ENCODE measurements around the gene TMEM82. TPM values are rescaled to one million over a fixed set of nuclear protein-coding genes. Genes with fewer than 3 reads are reported as not detected.

Gene TMEM82
- total RNA-seq, 1 experiment from 2014 or later = not detected

DNA sequence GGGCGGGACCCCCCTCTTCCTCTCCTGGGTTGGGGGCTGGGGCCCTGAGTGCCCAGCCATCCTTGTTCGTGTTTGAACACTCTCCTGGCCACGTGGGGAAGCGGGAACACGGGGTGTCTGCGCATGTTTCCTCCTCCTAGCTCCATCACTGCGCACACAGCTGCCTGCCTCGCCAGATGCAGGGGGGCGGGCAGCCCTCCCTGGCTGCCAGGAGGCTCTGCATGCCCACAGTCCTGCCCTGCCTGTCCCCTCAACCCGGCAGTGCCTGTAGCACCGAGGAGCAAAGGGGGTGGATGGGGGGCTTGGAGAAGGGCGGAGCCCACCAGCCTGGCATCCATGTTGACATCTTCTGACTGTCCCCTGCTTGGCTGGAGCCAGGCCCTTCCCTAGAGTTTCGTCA, 8.0 kb upstream of the TMEM82 start:
- Mint-ChIP-seq H3K27ac (ENCODE audit: low read depth, unreplicated experiment) (no peak overlapping the region), H3K9me3 (ENCODE audit: unreplicated experiment) (no peaks in the 10 kb centered on the region), H3K27me3 (ENCODE audit: insufficient read depth, unreplicated experiment) (no peaks in the 10 kb centered on the region), H3K4me1 (ENCODE audit: insufficient read depth, unreplicated experiment) (no peaks in the 10 kb centered on the region), H3K4me3 (ENCODE audit: unreplicated experiment) (no peak overlapping the region), H3K36me3 (ENCODE audit: insufficient read depth, unreplicated experiment) (peaks cover 26% of the 10 kb centered on the region)
- no TSS peak for BruUV-seq (replicated peaks)
- ChIA-PET CTCF (no interaction called here), POLR2A (no interaction called here)
- no peak for TF ChIP-seq CTCF (IDR thresholded peaks at IDR 0.05; ENCODE audit: unreplicated experiment)
- no peak for DNase-seq (ENCODE audit: unreplicated experiment)
- intact Hi-C loops (cut with micrococcal nuclease) = no loop called here

- BruUV-seq (replicated peaks) = no TSS peak
- TF ChIP-seq CTCF (IDR thresholded peaks at IDR 0.05; ENCODE audit: unreplicated experiment) = no peak
- Mint-ChIP-seq H3K4me3 (ENCODE audit: unreplicated experiment) (no peak overlapping the region), H3K36me3 (ENCODE audit: insufficient read depth, unreplicated experiment) (peaks cover 24% of the 10 kb centered on the region), H3K4me1 (ENCODE audit: insufficient read depth, unreplicated experiment) (no peaks in the 10 kb centered on the region), H3K27ac (ENCODE audit: low read depth, unreplicated experiment) (no peak overlapping the region), H3K27me3 (ENCODE audit: insufficient read depth, unreplicated experiment) (no peaks in the 10 kb centered on the region), H3K9me3 (ENCODE audit: unreplicated experiment) (no peaks in the 10 kb centered on the region)
- ChIA-PET CTCF (interaction anchor here (0.6 kb wide), 1 partner anchor 9 kb away, joined by 3 read pairs; no protein-coding TSS in a partner anchor), POLR2A (no interaction called here)
- intact Hi-C loops (cut with micrococcal nuclease) = no loop called here
- no peak for DNase-seq (ENCODE audit: unreplicated experiment)
Observed at GRCh38 chr1:15734901-15735300, 7.4 kb upstream of the TMEM82 start.

DNA sequence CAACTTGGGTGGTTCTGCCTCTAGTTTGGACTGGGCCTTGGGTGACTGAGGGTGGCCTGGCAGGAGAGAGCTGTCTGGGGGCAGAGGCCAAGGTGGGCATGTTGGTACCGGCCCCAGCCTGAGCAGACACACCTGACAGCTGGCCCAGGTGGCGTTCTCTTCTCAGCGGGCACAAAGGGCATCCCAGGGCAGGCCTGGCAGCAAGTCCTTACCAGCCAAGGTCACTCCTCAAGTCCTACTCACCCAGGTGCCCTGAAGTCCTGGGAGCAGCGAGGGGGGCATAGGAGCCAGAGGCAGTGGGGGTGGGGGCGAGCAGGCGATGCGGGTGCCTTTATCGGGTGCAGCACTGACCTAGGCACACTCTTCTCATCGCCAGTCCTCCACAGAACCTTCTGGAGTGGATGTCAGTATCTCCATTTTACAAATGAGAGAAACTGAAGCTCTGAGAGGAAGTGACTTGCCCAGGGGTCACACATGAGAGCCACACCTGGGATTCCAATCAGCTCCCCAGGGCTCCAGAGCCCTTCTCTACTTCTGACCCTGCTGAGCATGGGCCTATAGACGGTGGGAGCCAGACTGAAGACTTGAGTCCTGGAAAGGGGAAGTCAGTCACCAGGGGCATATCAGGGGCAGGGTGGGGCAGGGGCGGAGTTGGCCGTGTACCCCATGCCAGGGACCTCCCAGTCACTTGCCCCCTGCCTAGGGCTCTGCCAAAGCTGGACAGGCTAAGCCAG, 6.8 kb upstream of the TMEM82 start:
- POLR2A ChIA-PET = interaction anchor here (1.4 kb wide), 1 partner anchor 55 kb away, joined by 3 read pairs; no protein-coding TSS in a partner anchor
- no peaks in the 10 kb centered on the region for H3K9me3 Mint-ChIP-seq (ENCODE audit: unreplicated experiment)

More for the DNA sequence above, 6.8 kb upstream of the TMEM82 start:
- Mint-ChIP-seq H3K27me3 (ENCODE audit: insufficient read depth, unreplicated experiment) (no peaks in the 10 kb centered on the region), H3K27ac (ENCODE audit: low read depth, unreplicated experiment) (no peak overlapping the region), H3K4me3 (ENCODE audit: unreplicated experiment) (no peak overlapping the region), H3K4me1 (ENCODE audit: insufficient read depth, unreplicated experiment) (no peaks in the 10 kb centered on the region), H3K36me3 (ENCODE audit: insufficient read depth, unreplicated experiment) (peaks cover 24% of the 10 kb centered on the region)
- BruUV-seq (replicated peaks) = no TSS peak
- CTCF ChIA-PET = interaction anchor here (0.6 kb wide), 2 partner anchors 9 to 596 kb away, joined by 3 read pairs; no protein-coding TSS in a partner anchor
- no peak for DNase-seq (ENCODE audit: unreplicated experiment)
- intact Hi-C loops (cut with micrococcal nuclease) = no loop called here
- TF ChIP-seq CTCF (IDR thresholded peaks at IDR 0.05; ENCODE audit: unreplicated experiment) = no peak
